KBM-7 (cell line): ENCODE data around the gene NCR1.
A peak's percentile ranks its signal among the peaks of the same experiment; 100 is the strongest.
"Not testable (repeated sequence)": the region's sequence is repeated elsewhere in the genome, so short reads cannot be mapped to it uniquely, and the experiment has no call there.

Source experiments
- DNase-seq: peaks from one replicate; pipeline ENCODE4 v3.0.0-alpha.2; 2015
- in situ Hi-C: fragments of 300-500 bp; cut with MboI; formaldehyde crosslinking; loops from 2 replicates; pipeline ENCODE4 v1.14.3; 2020; ENCODE audit warnings: low sequenced_read_pairs, low pct_unique_long_range_greater_than_20kb, mixed read lengths

The NCR1 gene

GRCh38 chr19:54904261-54904660, 1.7 kb upstream of the NCR1 start:
- DNase-seq, in situ Hi-C loops: not testable (repeated sequence)

- DNase-seq = no peak
- in situ Hi-C loops = no loop called here
Observed at GRCh38 chr19:54905421-54905802, 536 bp upstream of the NCR1 start.

GRCh38 chr19:54906819-54907218, 871 bp downstream of the NCR1 start:
- in situ Hi-C loops = no loop called here
- DNase-seq = no peak

GRCh38 chr19:54907899-54908298, 2.0 kb downstream of the NCR1 start:
- in situ Hi-C loops, DNase-seq: not testable (repeated sequence)

GRCh38 chr19:54916822-54917221, 10.9 kb downstream of the NCR1 start:
- in situ Hi-C loops = no loop called here
- peak; percentile 20 for DNase-seq

GRCh38 chr19:54918499-54918898, 12.6 kb downstream of the NCR1 start:
- no peak for DNase-seq
- in situ Hi-C loops = no loop called here

- in situ Hi-C loops, DNase-seq: not testable (repeated sequence)
Observed at GRCh38 chr19:54919646-54920563, 14.0 kb downstream of the NCR1 start.

GRCh38 chr19:54921082-54921481, 15.1 kb downstream of the NCR1 start:
- peak; percentile 19 for DNase-seq
- in situ Hi-C loops = no loop called here

- in situ Hi-C loops = no loop called here
- DNase-seq = no peak
Observed at GRCh38 chr19:54923276-54923675, 17.3 kb downstream of the NCR1 start.

GRCh38 chr19:54928299-54928698, 22.4 kb downstream of the NCR1 start:
- peak; percentile 34 for DNase-seq
- in situ Hi-C loops = no loop called here

GRCh38 chr19:54937926-54938325, 32.0 kb downstream of the NCR1 start:
- in situ Hi-C loops = no loop called here
- no peak for DNase-seq

GRCh38 chr19:54938906-54939305, 33.0 kb downstream of the NCR1 start:
- in situ Hi-C loops = no loop called here

GRCh38 chr19:54939538-54939937, 33.6 kb downstream of the NCR1 start:
- in situ Hi-C loops, DNase-seq: not testable (repeated sequence)

More at GRCh38 chr19:54938906-54939305, 33.0 kb downstream of the NCR1 start:
- DNase-seq = no peak

- DNase-seq, in situ Hi-C loops: not testable (repeated sequence)
Observed at GRCh38 chr19:54943772-54944361, 37.9 kb downstream of the NCR1 start.

GRCh38 chr19:54947381-54947780, 41.4 kb downstream of the NCR1 start, which contains the start of gene NLRP7:
TSS of gene NLRP7 (minus strand) at chr19:54947530.
- in situ Hi-C loops = no loop called here

GRCh38 chr19:54949412-54949811, 43.5 kb downstream of the NCR1 start:
- DNase-seq = no peak
- in situ Hi-C loops = no loop called here

More at GRCh38 chr19:54947381-54947780, 41.4 kb downstream of the NCR1 start, which contains the start of gene NLRP7:
- no peak for DNase-seq

GRCh38 chr19:54950580-54950979, 44.6 kb downstream of the NCR1 start:
- DNase-seq = peak; percentile 53
- in situ Hi-C loops = not testable (repeated sequence)

- DNase-seq = peak; percentile 14
- in situ Hi-C loops = no loop called here
Observed at GRCh38 chr19:54952591-54953344, 46.8 kb downstream of the NCR1 start.

- DNase-seq, in situ Hi-C loops: not testable (repeated sequence)
Observed at GRCh38 chr19:54953345-54953713, 47.4 kb downstream of the NCR1 start.

GRCh38 chr19:54955376-54955775, 49.4 kb downstream of the NCR1 start:
- DNase-seq = no peak
- in situ Hi-C loops = no loop called here
